NCI-H510A (cell line): ENCODE data around the gene SETD1A.
"Not testable (repeated sequence)": the region's sequence is repeated elsewhere in the genome, so short reads cannot be mapped to it uniquely, and the experiment has no call there.

Source experiments
- DNase-seq: peaks from one replicate; lab custom pipeline; 2025; lab: John Stamatoyannopoulos, UW

The SETD1A gene

GRCh38 chr16:30929167-30929566, 28.4 kb upstream of the SETD1A start:
- no peak for DNase-seq

GRCh38 chr16:30930160-30930571, 27.4 kb upstream of the SETD1A start:
- no peak for DNase-seq

- DNase-seq = no peak
Observed at GRCh38 chr16:30931068-30931650, 26.4 kb upstream of the SETD1A start.

- DNase-seq = no peak
Observed at GRCh38 chr16:30934827-30935557, 22.6 kb upstream of the SETD1A start.

- DNase-seq = no peak
Observed at GRCh38 chr16:30937692-30938091, 19.9 kb upstream of the SETD1A start.

- not testable (repeated sequence) for DNase-seq
Observed at GRCh38 chr16:30939571-30939970, 18.0 kb upstream of the SETD1A start.

GRCh38 chr16:30941600-30942425, 15.7 kb upstream of the SETD1A start:
- peak; percentile 49 for DNase-seq

- no peak for DNase-seq
Observed at GRCh38 chr16:30942426-30942806, 15.1 kb upstream of the SETD1A start.

- no peak for DNase-seq
Observed at GRCh38 chr16:30944352-30944751, 13.2 kb upstream of the SETD1A start.

GRCh38 chr16:30946671-30947540, 10.6 kb upstream of the SETD1A start:
- DNase-seq = no peak

- no peak for DNase-seq
Observed at GRCh38 chr16:30947541-30947858, 10.1 kb upstream of the SETD1A start.

GRCh38 chr16:30947859-30948666, 9.5 kb upstream of the SETD1A start:
- peak; percentile 43 for DNase-seq

GRCh38 chr16:30948667-30949649, 8.6 kb upstream of the SETD1A start, which contains the start of gene ORAI3:
TSS of gene ORAI3 (plus strand) at chr16:30949068. CDS start at chr16:30949290, 222 bp downstream.
- peak; percentile 18 for DNase-seq

- peak; percentile 62 for DNase-seq
Observed at GRCh38 chr16:30949650-30950515, 7.7 kb upstream of the SETD1A start.

GRCh38 chr16:30950516-30951065, 7.0 kb upstream of the SETD1A start:
- DNase-seq = no peak

GRCh38 chr16:30951193-30951592, 6.4 kb upstream of the SETD1A start:
- no peak for DNase-seq

GRCh38 chr16:30951750-30952149, 5.8 kb upstream of the SETD1A start:
- no peak for DNase-seq

- DNase-seq = no peak
Observed at GRCh38 chr16:30953111-30953510, 4.4 kb upstream of the SETD1A start.
